Natural killer cell (primary cell): ENCODE data around the gene DHX57. TPM values are rescaled to one million over a fixed set of nuclear protein-coding genes. Genes with fewer than 3 reads are reported as not detected.
A peak's percentile ranks its signal among the peaks of the same experiment; 100 is the strongest.
"Not testable (repeated sequence)": the region's sequence is repeated elsewhere in the genome, so short reads cannot be mapped to it uniquely, and the experiment has no call there.

ENCODE experiments used
- ATAC-seq, 3 donors: fragments of 150-1000 bp in 2 of 3; fragments of 200-7000 bp in 1 of 3; cut with Tn5 transposase; 1 replicate in 1 of 3; 2 replicates in 2 of 3; pipeline ENCODE4 v1.10.0; 2021; ENCODE audit warnings: mild to moderate bottlenecking in 2 of 3, moderate library complexity in 2 of 3
- DNase-seq, 2 donors: peaks; one replicate each; pipeline versions ENCODE4 v3.0.0 to v3.0.0-alpha.2; 2013 to 2021; ENCODE audit warnings: mixed read lengths in 1 of 2
- H3K27ac ChIP-seq: one replicate; pipeline ENCODE4 v1.5.1; 2013; ENCODE audit warnings: mild to moderate bottlenecking, low read length
- H3K27me3 ChIP-seq: one replicate; pipeline ENCODE4 v1.6.1; 2013; ENCODE audit warnings: low read length; ENCODE audit not compliant: control insufficient read depth, insufficient read depth
- H3K36me3 ChIP-seq: one replicate; pipeline ENCODE4 v1.6.1; 2013; ENCODE audit warnings: low read length; ENCODE audit not compliant: control insufficient read depth, insufficient read depth
- H3K4me1 ChIP-seq: one replicate; pipeline ENCODE4 v1.6.1; 2013; ENCODE audit warnings: low read length; ENCODE audit not compliant: control insufficient read depth, insufficient read depth
- H3K4me3 ChIP-seq: one replicate; pipeline ENCODE4 v1.5.1; 2013; ENCODE audit warnings: low read length
- H3K9me3 ChIP-seq: one replicate; pipeline ENCODE4 v1.6.1; 2013; ENCODE audit warnings: low read length; ENCODE audit not compliant: control insufficient read depth, insufficient read depth
- H3K27ac Mint-ChIP-seq, 2 donors: one replicate each; pipeline ENCODE4 v1.8.0; 2022; ENCODE audit warnings: mild to moderate bottlenecking in 2 of 2, mixed read lengths in 2 of 2, moderate library complexity in 1 of 2
- H3K27me3 Mint-ChIP-seq, 2 donors: one replicate each; pipeline ENCODE4 v1.8.0; 2022; ENCODE audit warnings: low read depth in 2 of 2, mixed read lengths in 2 of 2
- H3K36me3 Mint-ChIP-seq: one replicate; pipeline ENCODE4 v1.8.0; 2022; ENCODE audit warnings: mixed read lengths
- H3K4me1 Mint-ChIP-seq, 2 donors: one replicate each; pipeline ENCODE4 v1.8.0; 2022; ENCODE audit warnings: mixed read lengths in 2 of 2
- H3K4me3 Mint-ChIP-seq: one replicate; pipeline ENCODE4 v1.8.0; 2022; ENCODE audit warnings: mild to moderate bottlenecking, moderate library complexity, mixed read lengths
- H3K9me3 Mint-ChIP-seq, 2 donors: one replicate each; pipeline ENCODE4 v1.8.0; 2022; ENCODE audit warnings: mixed read lengths in 2 of 2
- CTCF ChIP-seq: fragments of 200-600 bp; IDR thresholded peaks from one replicate; pipeline ENCODE4 v1.8.0; 2022; ENCODE audit warnings: antibody characterized with exemption
- WGBS: methylation state at CpG from one replicate; pipeline ENCODE4 v1.1.7; 2013; ENCODE audit warnings: missing lambda C conversion rate; ENCODE audit not compliant: insufficient coverage; 5-methylcytosine and 5-hydroxymethylcytosine counted together
- intact Hi-C: fragments of 100-400 bp; cut with micrococcal nuclease; formaldehyde crosslinking; loops from one replicate; pipeline ENCODE4 v1.14.2; 2022
- total RNA-seq, 4 donors: library from RNA; stranded (reverse); fragments of 120-200 nt in 1 of 4; gene quantifications; one replicate each; pipeline versions ENCODE4 v1.2.3 to v1.2.4, GENCODE V29; 2013 to 2022

Gene DHX57
- total RNA-seq, 3 donors from 2014 or later (not counting 1 experiment from before 2014, with no cell fraction given), result 12.8 to 21.9 (median 18.5) TPM

GRCh38 chr2:38763728-38764127 lies 112.0 kb downstream of the DHX57 start:
- no peaks in the 10 kb centered on the region for H3K9me3 ChIP-seq
- WGBS, result 87% methylated on average over 3 of the region's 4 CpGs

GRCh38 chr2:38763228-38763627 lies 112.5 kb downstream of the DHX57 start:
- Histone ChIP-seq H3K9me3 (no peaks in the 10 kb centered on the region), H3K4me3 (no peak overlapping the region), H3K4me1 (no peaks in the 10 kb centered on the region), H3K27me3 (no peaks in the 10 kb centered on the region), H3K36me3 (no peaks in the 10 kb centered on the region), H3K27ac (no peak overlapping the region)
- no peak for ATAC-seq
- Mint-ChIP-seq H3K27me3 (no peaks in the 10 kb centered on the region), H3K27ac (no peak overlapping the region), H3K4me3 (no peak overlapping the region), H3K36me3 (no peaks in the 10 kb centered on the region), H3K4me1 (no peaks in the 10 kb centered on the region), H3K9me3 (no peaks in the 10 kb centered on the region)
- intact Hi-C loops, result no loop called here
- no peak for DNase-seq
- no CpG with 5 or more reads among the region's 2 CpGs for WGBS
- TF ChIP-seq CTCF, result no peak

More at GRCh38 chr2:38763728-38764127, 112.0 kb downstream of the DHX57 start:
- DNase-seq (no peak), ATAC-seq (no peak)
- Histone ChIP-seq H3K4me1 (no peaks in the 10 kb centered on the region), H3K27ac (no peak overlapping the region), H3K27me3 (no peaks in the 10 kb centered on the region), H3K36me3 (no peaks in the 10 kb centered on the region), H3K4me3 (no peak overlapping the region)
- no peaks in the 10 kb centered on the region for H3K36me3 Mint-ChIP-seq
- no peak overlapping the region for H3K4me3 Mint-ChIP-seq
- no peaks in the 10 kb centered on the region for H3K4me1 Mint-ChIP-seq
- intact Hi-C loops, result no loop called here
- H3K27me3 Mint-ChIP-seq, result no peaks in the 10 kb centered on the region
- H3K27ac Mint-ChIP-seq, result no peak overlapping the region
- no peak for TF ChIP-seq CTCF
- no peaks in the 10 kb centered on the region for H3K9me3 Mint-ChIP-seq

- H3K27me3 Mint-ChIP-seq, H3K9me3 ChIP-seq, ATAC-seq, H3K36me3 Mint-ChIP-seq, H3K4me3 ChIP-seq, DNase-seq, H3K9me3 Mint-ChIP-seq, H3K4me3 Mint-ChIP-seq, H3K27ac Mint-ChIP-seq, H3K36me3 ChIP-seq, H3K27ac ChIP-seq, H3K27me3 ChIP-seq: not testable (repeated sequence)
- intact Hi-C loops, result loop anchor here (10.0 kb wide), 1 partner anchor 369 kb away; the partner anchor contains the start of gene SOS1
- 99% methylated on average over 13 of the region's 31 CpGs for WGBS
- H3K4me1 Mint-ChIP-seq, result peaks cover 13 to 14% of the 10 kb centered on the region in 2 donors
- H3K4me1 ChIP-seq, result peaks cover 13% of the 10 kb centered on the region
Observed at GRCh38 chr2:38755891-38756290, 119.8 kb downstream of the DHX57 start.

- no CpG with 5 or more reads among the region's 3 CpGs for WGBS
- Mint-ChIP-seq H3K27ac (peak overlapping the region; percentile 46 to 60), H3K4me3 (peak overlapping the region; percentile 64), H3K9me3 (no peaks in the 10 kb centered on the region), H3K4me1 (peaks cover 27% of the 10 kb centered on the region in 2 donors), H3K27me3 (peaks cover 0 to 4% of the 10 kb centered on the region in 2 donors), H3K36me3 (peaks cover 6% of the 10 kb centered on the region)
- H3K4me1 ChIP-seq, result peaks cover 17% of the 10 kb centered on the region
- no peaks in the 10 kb centered on the region for H3K9me3 ChIP-seq
- no peak for ATAC-seq
- peak overlapping the region; percentile 43 for H3K4me3 ChIP-seq
- no peak for TF ChIP-seq CTCF
- H3K27me3 ChIP-seq, result no peaks in the 10 kb centered on the region
- H3K27ac ChIP-seq, result peak overlapping the region; percentile 43
- peak in 1 of 2 donors; percentile 32 for DNase-seq
- intact Hi-C loops, result loop anchor here (10.0 kb wide), 1 partner anchor 370 kb away; the partner anchor contains the start of gene SOS1
- H3K36me3 ChIP-seq, result no peaks in the 10 kb centered on the region
Observed at GRCh38 chr2:38754506-38754905, 121.2 kb downstream of the DHX57 start.
